ENCODE data around the gene ATAD2B.
"Not testable (repeated sequence)": the region's sequence is repeated elsewhere in the genome, so short reads cannot be mapped to it uniquely, and the experiment has no call there.

Gene ATAD2B

GRCh38 chr2:23784971-23785370, 142.0 kb downstream of the ATAD2B start:
- Histone ChIP-seq H2AFZ (ENCODE audit: low read depth, low read length) (no peak overlapping the region), H3K79me2 (ENCODE audit: low read length) (no peaks in the 10 kb centered on the region), H3K9me3 (ENCODE audit: insufficient read depth, low read length) (no peaks in the 10 kb centered on the region), H3K27me3 (ENCODE audit: low read depth, low read length) (no peaks in the 10 kb centered on the region), H4K20me1 (ENCODE audit: insufficient read depth, low read length) (no peaks in the 10 kb centered on the region), H3K36me3 (replicated peaks; ENCODE audit: low read depth, low read length) (no peaks in the 10 kb centered on the region), H3K9ac (ENCODE audit: low read length) (no peak overlapping the region), H3K4me1 (ENCODE audit: low read length) (0 out of 2 replicates have a peak, but pooled peaks cover 5% of the 10 kb centered on the region), H3K4me2 (ENCODE audit: low read length) (no peak overlapping the region), H3K4me3 (ENCODE audit: low read length) (no peak overlapping the region), H3K27ac (ENCODE audit: low read length) (no peak overlapping the region)
- TF ChIP-seq CTCF (IDR thresholded peaks at IDR 0.05; ENCODE audit: low read depth, low read length) = no peak
- no peak for TF ChIP-seq EZH2phosphoT487 (IDR thresholded peaks at IDR 0.05; ENCODE audit: low read depth)

GRCh38 chr2:23782646-23783045, 144.3 kb downstream of the ATAD2B start:
- H4K20me1 ChIP-seq (ENCODE audit: insufficient read depth, low read length) = no peaks in the 10 kb centered on the region

DNA sequence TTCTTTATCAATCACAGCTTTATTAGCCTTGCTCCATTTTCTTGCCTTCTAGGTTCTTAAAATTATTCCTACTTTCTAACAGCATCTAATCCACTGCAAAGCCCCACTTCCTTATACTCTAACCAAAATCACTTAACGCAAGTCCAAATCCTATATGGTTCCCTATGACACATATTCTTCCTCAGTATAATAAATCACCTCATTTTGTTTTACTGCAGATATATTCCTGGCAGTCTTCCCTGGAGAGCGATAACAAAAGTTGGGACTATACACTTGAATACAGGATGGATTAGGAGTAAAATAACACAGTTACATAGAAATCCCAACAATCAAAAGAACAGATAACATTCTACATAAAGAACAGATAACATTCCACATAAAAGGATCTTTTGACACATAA, 144.8 kb downstream of the ATAD2B start:
- no peak overlapping the region for H3K4me3 ChIP-seq (ENCODE audit: low read length)
- no peak overlapping the region for H3K27ac ChIP-seq (ENCODE audit: low read length)
- H3K9me3 ChIP-seq (ENCODE audit: insufficient read depth, low read length) = no peaks in the 10 kb centered on the region
- H3K4me1 ChIP-seq (ENCODE audit: low read length) = no peaks in the 10 kb centered on the region
- H3K79me2 ChIP-seq (ENCODE audit: low read length) = no peaks in the 10 kb centered on the region
- no peak overlapping the region for H3K4me2 ChIP-seq (ENCODE audit: low read length)
- no peak overlapping the region for H3K9ac ChIP-seq (ENCODE audit: low read length)
- H3K27me3 ChIP-seq (ENCODE audit: low read depth, low read length) = no peaks in the 10 kb centered on the region
- no peak overlapping the region for H2AFZ ChIP-seq (ENCODE audit: low read depth, low read length)
- H3K36me3 ChIP-seq (replicated peaks; ENCODE audit: low read depth, low read length) = no peaks in the 10 kb centered on the region
- TF ChIP-seq EZH2phosphoT487 (IDR thresholded peaks at IDR 0.05; ENCODE audit: low read depth) (no peak), CTCF (IDR thresholded peaks at IDR 0.05; ENCODE audit: low read depth, low read length) (no peak)
- no peaks in the 10 kb centered on the region for H4K20me1 ChIP-seq (ENCODE audit: insufficient read depth, low read length)

More at GRCh38 chr2:23782646-23783045, 144.3 kb downstream of the ATAD2B start:
- H3K4me3 ChIP-seq (ENCODE audit: low read length) = no peak overlapping the region
- H2AFZ ChIP-seq (ENCODE audit: low read depth, low read length) = no peak overlapping the region
- H3K9ac ChIP-seq (ENCODE audit: low read length) = no peak overlapping the region
- no peaks in the 10 kb centered on the region for H3K4me1 ChIP-seq (ENCODE audit: low read length)
- H3K27me3 ChIP-seq (ENCODE audit: low read depth, low read length) = no peaks in the 10 kb centered on the region
- H3K36me3 ChIP-seq (replicated peaks; ENCODE audit: low read depth, low read length) = no peaks in the 10 kb centered on the region
- H3K9me3 ChIP-seq (ENCODE audit: insufficient read depth, low read length) = no peaks in the 10 kb centered on the region
- TF ChIP-seq EZH2phosphoT487 (IDR thresholded peaks at IDR 0.05; ENCODE audit: low read depth) = no peak
- no peak for TF ChIP-seq CTCF (IDR thresholded peaks at IDR 0.05; ENCODE audit: low read depth, low read length)
- no peak overlapping the region for H3K27ac ChIP-seq (ENCODE audit: low read length)
- no peaks in the 10 kb centered on the region for H3K79me2 ChIP-seq (ENCODE audit: low read length)
- no peak overlapping the region for H3K4me2 ChIP-seq (ENCODE audit: low read length)

- H2AFZ ChIP-seq (ENCODE audit: low read depth, low read length); H3K9ac ChIP-seq (ENCODE audit: low read length); H4K20me1 ChIP-seq (ENCODE audit: insufficient read depth, low read length); H3K79me2 ChIP-seq (ENCODE audit: low read length); H3K36me3 ChIP-seq (replicated peaks; ENCODE audit: low read depth, low read length); H3K4me2 ChIP-seq (ENCODE audit: low read length); H3K9me3 ChIP-seq (ENCODE audit: insufficient read depth, low read length); H3K27me3 ChIP-seq (ENCODE audit: low read depth, low read length); H3K4me3 ChIP-seq (ENCODE audit: low read length); H3K27ac ChIP-seq (ENCODE audit: low read length); H3K4me1 ChIP-seq (ENCODE audit: low read length): not testable (repeated sequence)
These were observed 146.5 kb downstream of the ATAD2B start for GRCh38 chr2:23780465-23780864.

GRCh38 chr2:23777826-23778225, 149.1 kb downstream of the ATAD2B start:
- TF ChIP-seq CTCF (IDR thresholded peaks at IDR 0.05; ENCODE audit: low read depth, low read length) = no peak
- TF ChIP-seq EZH2phosphoT487 (IDR thresholded peaks at IDR 0.05; ENCODE audit: low read depth) = no peak

More at GRCh38 chr2:23777826-23778225, 149.1 kb downstream of the ATAD2B start:
- H3K9ac ChIP-seq (ENCODE audit: low read length) = no peak overlapping the region
- no peak overlapping the region for H3K27ac ChIP-seq (ENCODE audit: low read length)
- H3K4me2 ChIP-seq (ENCODE audit: low read length) = no peak overlapping the region
- H3K9me3 ChIP-seq (ENCODE audit: insufficient read depth, low read length) = no peaks in the 10 kb centered on the region
- no peaks in the 10 kb centered on the region for H4K20me1 ChIP-seq (ENCODE audit: insufficient read depth, low read length)
- no peak overlapping the region for H3K4me3 ChIP-seq (ENCODE audit: low read length)
- H3K36me3 ChIP-seq (replicated peaks; ENCODE audit: low read depth, low read length) = no peaks in the 10 kb centered on the region
- H3K27me3 ChIP-seq (ENCODE audit: low read depth, low read length) = no peaks in the 10 kb centered on the region
- no peak overlapping the region for H2AFZ ChIP-seq (ENCODE audit: low read depth, low read length)
- H3K4me1 ChIP-seq (ENCODE audit: low read length) = no peaks in the 10 kb centered on the region
- H3K79me2 ChIP-seq (ENCODE audit: low read length) = no peaks in the 10 kb centered on the region
